A204.1 (cell line): ENCODE results near the gene PROM2.

Experiments used
- FAIRE-seq: peaks from 2 replicates; lab custom pipeline; 2012; peaks lifted over from hg19 to GRCh38; lab: Jason Lieb, UNC

PROM2 gene

GRCh38 chr2:95325590-95326432 lies 51.6 kb downstream of the PROM2 start:
- no peak for FAIRE-seq

- FAIRE-seq = no peak
Measured at GRCh38 chr2:95326433-95327140, 52.3 kb downstream of the PROM2 start.

- FAIRE-seq = no peak
Measured at GRCh38 chr2:95327861-95328260, 53.6 kb downstream of the PROM2 start.

- no peak for FAIRE-seq
Measured at GRCh38 chr2:95328358-95329125, 54.3 kb downstream of the PROM2 start.

- no peak for FAIRE-seq
Measured at GRCh38 chr2:95329401-95329800, 55.2 kb downstream of the PROM2 start.

GRCh38 chr2:95329891-95330793 lies 55.9 kb downstream of the PROM2 start:
- no peak for FAIRE-seq

- no peak for FAIRE-seq
Measured at GRCh38 chr2:95330794-95331338, 56.6 kb downstream of the PROM2 start.

- no peak for FAIRE-seq
Measured at GRCh38 chr2:95331606-95332005, 57.4 kb downstream of the PROM2 start.

GRCh38 chr2:95332036-95332435 lies 57.8 kb downstream of the PROM2 start:
- FAIRE-seq = no peak

GRCh38 chr2:95333056-95333455 lies 58.8 kb downstream of the PROM2 start:
- FAIRE-seq = no peak

GRCh38 chr2:95333888-95334338 lies 59.7 kb downstream of the PROM2 start:
- FAIRE-seq = no peak

GRCh38 chr2:95334916-95335641 lies 60.8 kb downstream of the PROM2 start:
- FAIRE-seq = no peak

- FAIRE-seq = no peak
Measured at GRCh38 chr2:95336406-95336805, 62.2 kb downstream of the PROM2 start.

GRCh38 chr2:95337829-95338228 lies 63.6 kb downstream of the PROM2 start:
- no peak for FAIRE-seq
